Omental fat pad (tissue), 4 donors: ENCODE measurements around the gene TYROBP. TPM values are rescaled to one million over a fixed set of nuclear protein-coding genes. Genes with fewer than 3 reads are reported as not detected.

Source experiments
- ATAC-seq: fragments of 150-250 bp; one replicate; pipeline ENCODE4 v1.9.1; 2016; ENCODE audit warnings: mild to moderate bottlenecking, moderate library complexity; ENCODE audit not compliant: low FRiP score
- DNase-seq: peaks from one replicate; pipeline ENCODE4 v3.0.0-alpha.2; 2019; ENCODE audit warnings: low spot score
- CTCF ChIP-seq, 3 donors: fragments of 450-650 bp; IDR thresholded peaks; one replicate each; pipeline ENCODE4 v1.5.1; 2016 to 2017; ENCODE audit warnings: antibody characterized with exemption in 3 of 3, mild to moderate bottlenecking in 3 of 3, moderate library complexity in 2 of 3
- small RNA-seq: library from RNA; depleted of rRNA; stranded (forward); fragments of <200 nt; gene quantifications from one replicate; pipeline ENCODE3, GENCODE V24; 2016
- total RNA-seq, 4 donors: library from RNA; depleted of rRNA; stranded (reverse); fragments of >200 nt; gene quantifications; one replicate each; pipeline ENCODE4 v1.1.0, GENCODE V29; 2016

Gene TYROBP
- total RNA-seq, 4 donors from 2014 or later = 171 to 490 (median 280) TPM

DNA sequence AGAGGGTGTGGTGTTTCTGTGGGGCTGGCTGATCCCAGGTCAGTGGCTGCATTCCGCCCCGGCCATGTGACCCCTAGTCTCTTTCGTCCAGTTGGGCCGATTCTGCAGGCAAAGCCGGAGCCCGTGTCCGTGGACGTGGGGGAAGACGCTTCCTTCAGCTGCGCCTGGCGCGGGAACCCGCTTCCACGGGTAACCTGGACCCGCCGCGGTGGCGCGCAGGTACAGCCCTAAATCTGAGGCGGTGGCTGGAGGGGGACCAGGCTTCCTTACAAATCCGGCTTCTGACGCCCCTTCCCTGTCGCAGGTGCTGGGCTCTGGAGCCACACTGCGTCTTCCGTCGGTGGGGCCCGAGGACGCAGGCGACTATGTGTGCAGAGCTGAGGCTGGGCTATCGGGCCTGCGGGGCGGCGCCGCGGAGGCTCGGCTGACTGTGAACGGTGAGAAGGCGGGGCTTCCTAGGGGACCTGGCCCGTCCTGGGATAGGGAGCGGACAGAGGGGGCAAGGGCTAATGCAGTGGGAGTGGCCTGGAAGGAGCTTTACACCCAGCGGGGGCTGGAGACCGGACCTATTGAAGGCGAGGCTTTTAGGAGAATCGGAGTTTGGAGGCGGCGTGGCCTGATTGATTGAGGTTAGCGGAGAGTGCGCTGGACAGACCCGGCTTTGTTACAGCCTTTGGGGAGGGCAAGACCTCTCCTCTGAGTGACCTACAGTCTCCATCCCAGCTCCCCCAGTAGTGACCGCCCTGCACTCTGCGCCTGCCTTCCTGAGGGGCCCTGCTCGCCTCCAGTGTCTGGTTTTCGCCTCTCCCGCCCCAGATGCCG lies 47.1 kb downstream of the TYROBP start:
- no peak for ATAC-seq
- no peak for TF ChIP-seq CTCF (IDR thresholded peaks at IDR 0.05)
- DNase-seq = no peak

- no peak for ATAC-seq
- DNase-seq = no peak
- TF ChIP-seq CTCF (IDR thresholded peaks at IDR 0.05) = no peak
These were observed 47.7 kb downstream of the TYROBP start for GRCh38 chr19:35860436-35860817.

DNA sequence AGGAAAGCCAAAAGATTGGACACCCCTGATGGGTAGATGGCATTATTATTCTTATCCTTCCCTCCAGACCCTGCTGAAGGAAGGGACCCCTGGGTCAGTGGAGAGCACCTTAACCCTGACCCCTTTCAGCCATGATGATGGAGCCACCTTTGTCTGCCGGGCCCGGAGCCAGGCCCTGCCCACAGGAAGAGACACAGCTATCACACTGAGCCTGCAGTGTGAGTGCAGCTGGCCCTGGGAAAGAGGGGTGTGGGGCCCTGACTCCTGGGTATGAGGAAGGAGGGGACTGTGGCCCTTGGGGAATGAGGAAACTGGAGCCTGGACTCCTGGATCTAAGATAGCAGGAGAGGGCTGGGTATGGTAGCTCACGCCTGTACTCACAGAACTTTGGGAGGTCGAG lies 48.7 kb downstream of the TYROBP start:
- ATAC-seq (no peak), DNase-seq (no peak)

GRCh38 chr19:35858311-35858710 lies 49.8 kb downstream of the TYROBP start:
- TF ChIP-seq CTCF (IDR thresholded peaks at IDR 0.05) = no peak
- no peak for ATAC-seq
- DNase-seq = no peak

More for the DNA sequence above, 48.7 kb downstream of the TYROBP start:
- TF ChIP-seq CTCF (IDR thresholded peaks at IDR 0.05) = no peak

DNA sequence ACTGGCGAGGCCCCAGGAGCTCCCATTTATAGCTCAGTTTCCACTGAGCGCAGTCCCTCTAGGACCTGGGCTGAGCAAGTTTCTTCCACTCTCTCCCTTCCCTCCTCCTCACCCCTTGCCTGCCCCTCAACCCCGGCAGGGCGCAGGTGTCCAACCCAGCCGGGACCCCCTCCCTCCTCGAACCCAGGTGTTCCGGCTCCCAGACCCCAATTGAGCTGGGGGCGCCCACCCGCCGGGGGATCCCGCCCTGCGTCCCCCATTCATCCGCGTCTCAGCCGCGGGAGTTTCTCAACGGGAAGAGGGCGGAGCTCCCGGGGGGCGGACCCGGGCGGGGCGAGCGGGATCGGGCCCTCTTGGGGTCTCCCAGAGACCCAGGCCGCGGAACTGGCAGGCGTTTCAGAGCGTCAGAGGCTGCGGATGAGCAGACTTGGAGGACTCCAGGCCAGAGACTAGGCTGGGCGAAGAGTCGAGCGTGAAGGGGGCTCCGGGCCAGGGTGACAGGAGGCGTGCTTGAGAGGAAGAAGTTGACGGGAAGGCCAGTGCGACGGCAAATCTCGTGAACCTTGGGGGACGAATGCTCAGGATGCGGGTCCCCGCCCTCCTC lies 51.4 kb downstream of the TYROBP start, which contains the start of gene KIRREL2:
Gene KIRREL2 (plus strand): TSS at position 366 of the 604 bp plus-strand sequence. CDS start 209 bp downstream, at position 575.
- no peak for TF ChIP-seq CTCF (IDR thresholded peaks at IDR 0.05)
- ATAC-seq (peak; percentile 37), DNase-seq (no peak)

Small RNA genes lying within 50 kb of the gene (small RNA-seq; reads per million reads assigned to genes)
- not detected for gene AF038458.1
- gene RN7SL402P = not detected

Other genes with a start within 250 kb of the TYROBP start
- gene UPK1A, start 241.8 kb downstream of the TYROBP start, total RNA-seq = under 1 TPM in 1 of 4 donors, not detected in 3; 0.44 TPM
- under 1 TPM in 2 of 4 donors, not detected in 2; 0.47 to 0.72 TPM for gene ZBTB32, start 203.7 kb downstream of the TYROBP start, total RNA-seq
- gene KMT2B, start 190.3 kb downstream of the TYROBP start, total RNA-seq = 10 to 100 TPM; 11.5 to 28.7 (median 19.8) TPM
- gene IGFLR1, start 165.8 kb downstream of the TYROBP start, total RNA-seq = 10 to 100 TPM in 2 of 4 donors, 1 to 10 TPM in 2; 5.8 to 14.8 (median 10.1) TPM
- 10 to 100 TPM; 18.4 to 23.8 (median 22.9) TPM for gene U2AF1L4, start 162.9 kb downstream of the TYROBP start, total RNA-seq
- 10 to 100 TPM; 28.1 to 58.6 (median 37.9) TPM for gene PSENEN, start 162.6 kb downstream of the TYROBP start, total RNA-seq
- gene LIN37, start 159.7 kb downstream of the TYROBP start, total RNA-seq = 10 to 100 TPM; 11.3 to 18.3 (median 15.6) TPM
- 100 to 1,000 TPM; 107 to 203 (median 128) TPM for gene HSPB6, start 151.3 kb downstream of the TYROBP start, total RNA-seq
- 1 to 10 TPM; 3.7 to 7.5 (median 5.3) TPM for gene PROSER3, start 150.1 kb downstream of the TYROBP start, total RNA-seq
- 1 to 10 TPM in 3 of 4 donors, under 1 TPM in 1; 0.84 to 9.1 (median 2.5) TPM for gene ARHGAP33, start 132.7 kb downstream of the TYROBP start, total RNA-seq
- gene PRODH2, start 95.5 kb downstream of the TYROBP start, total RNA-seq = not detected
- 1 to 10 TPM in 1 of 4 donors, under 1 TPM in 1, not detected in 2; 0.48 to 1.5 TPM for gene NPHS1, start 55.8 kb downstream of the TYROBP start, total RNA-seq
- 1 to 10 TPM in 1 of 4 donors, under 1 TPM in 2, not detected in 1; 0.25 to 1.4 (median 0.48) TPM for gene KIRREL2, start 51.4 kb downstream of the TYROBP start, total RNA-seq
- gene APLP1, start 39.7 kb downstream of the TYROBP start, total RNA-seq = 10 to 100 TPM in 1 of 4 donors, 1 to 10 TPM in 3; 1.1 to 10.1 (median 2.3) TPM
- gene NFKBID, start 7.8 kb downstream of the TYROBP start, total RNA-seq = 10 to 100 TPM in 3 of 4 donors, 1 to 10 TPM in 1; 7.4 to 52.7 (median 15.5) TPM
- gene HCST, start 5.8 kb downstream of the TYROBP start, total RNA-seq = 10 to 100 TPM in 2 of 4 donors, 1 to 10 TPM in 2; 7.6 to 57.0 (median 13.3) TPM
- gene LRFN3, start 28.1 kb upstream of the TYROBP start, total RNA-seq = 1 to 10 TPM; 3.2 to 8.7 (median 5.3) TPM
- gene SDHAF1, start 86.9 kb upstream of the TYROBP start, total RNA-seq = 10 to 100 TPM; 19.0 to 53.8 (median 32.2) TPM
- under 1 TPM in 3 of 4 donors, not detected in 1; 0.28 to 0.79 (median 0.50) TPM for gene SYNE4, start 100.5 kb upstream of the TYROBP start, total RNA-seq
- 10 to 100 TPM; 13.6 to 21.8 (median 16.1) TPM for gene ALKBH6, start 105.9 kb upstream of the TYROBP start, total RNA-seq
- 10 to 100 TPM in 1 of 4 donors, 1 to 10 TPM in 3; 3.3 to 11.9 (median 8.1) TPM for gene CLIP3, start 124.6 kb upstream of the TYROBP start, total RNA-seq
- 10 to 100 TPM in 2 of 4 donors, 1 to 10 TPM in 2; 2.0 to 10.4 (median 7.6) TPM for gene THAP8, start 146.0 kb upstream of the TYROBP start, total RNA-seq
- gene WDR62, start 146.6 kb upstream of the TYROBP start, total RNA-seq = under 1 TPM; 0.31 to 0.95 (median 0.69) TPM
- gene OVOL3, start 202.8 kb upstream of the TYROBP start, total RNA-seq = not detected
- gene POLR2I, start 206.6 kb upstream of the TYROBP start, total RNA-seq = 10 to 100 TPM; 32.5 to 58.5 (median 36.1) TPM
- 100 to 1,000 TPM in 2 of 4 donors, 10 to 100 TPM in 2; 86.9 to 126 (median 106) TPM for gene TBCB, start 207.2 kb upstream of the TYROBP start, total RNA-seq
- gene CAPNS1, start 231.8 kb upstream of the TYROBP start, total RNA-seq = 100 to 1,000 TPM; 211 to 263 (median 246) TPM
- 10 to 100 TPM; 25.1 to 60.3 (median 43.9) TPM for gene COX7A1, start 244.2 kb upstream of the TYROBP start, total RNA-seq